CD4-positive, alpha-beta T cell treated with Interleukin-6 for 4 hours (primary cell): Measurements from ENCODE around the gene DSP.
A peak's percentile ranks its signal among the peaks of the same experiment; 100 is the strongest.

Experiments used
- DNase-seq: peaks from one replicate; pipeline ENCODE4 v3.0.0-alpha.2; 2020; ENCODE audit warnings: mixed read lengths

Gene DSP

GRCh38 chr6:7594579-7595125 lies 53.2 kb downstream of the DSP start:
- DNase-seq, result no peak

GRCh38 chr6:7604003-7604402 lies 62.5 kb downstream of the DSP start:
- DNase-seq, result no peak

DNA sequence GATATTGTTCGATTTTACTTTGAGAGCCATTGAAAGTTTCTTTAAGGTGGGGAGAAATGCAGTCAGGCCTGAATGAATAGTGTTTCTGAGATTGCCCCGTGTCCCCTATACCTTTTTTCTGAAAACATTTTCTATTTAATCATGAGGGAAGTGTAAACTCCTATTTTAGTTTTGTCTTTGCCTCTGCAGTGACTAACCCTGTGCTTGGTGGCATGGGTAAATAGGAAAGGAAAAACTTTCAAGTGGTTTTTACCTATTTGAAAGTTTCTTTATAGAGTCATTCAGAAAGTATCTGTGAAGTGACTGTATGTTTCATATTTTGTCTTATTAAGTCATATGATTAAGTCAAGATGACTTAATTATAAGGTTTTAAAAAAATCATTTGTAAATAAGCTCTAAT lies 63.0 kb downstream of the DSP start:
- DNase-seq, result no peak

GRCh38 chr6:7615611-7616383 lies 74.3 kb downstream of the DSP start:
- DNase-seq, result peak; percentile 44

DNA sequence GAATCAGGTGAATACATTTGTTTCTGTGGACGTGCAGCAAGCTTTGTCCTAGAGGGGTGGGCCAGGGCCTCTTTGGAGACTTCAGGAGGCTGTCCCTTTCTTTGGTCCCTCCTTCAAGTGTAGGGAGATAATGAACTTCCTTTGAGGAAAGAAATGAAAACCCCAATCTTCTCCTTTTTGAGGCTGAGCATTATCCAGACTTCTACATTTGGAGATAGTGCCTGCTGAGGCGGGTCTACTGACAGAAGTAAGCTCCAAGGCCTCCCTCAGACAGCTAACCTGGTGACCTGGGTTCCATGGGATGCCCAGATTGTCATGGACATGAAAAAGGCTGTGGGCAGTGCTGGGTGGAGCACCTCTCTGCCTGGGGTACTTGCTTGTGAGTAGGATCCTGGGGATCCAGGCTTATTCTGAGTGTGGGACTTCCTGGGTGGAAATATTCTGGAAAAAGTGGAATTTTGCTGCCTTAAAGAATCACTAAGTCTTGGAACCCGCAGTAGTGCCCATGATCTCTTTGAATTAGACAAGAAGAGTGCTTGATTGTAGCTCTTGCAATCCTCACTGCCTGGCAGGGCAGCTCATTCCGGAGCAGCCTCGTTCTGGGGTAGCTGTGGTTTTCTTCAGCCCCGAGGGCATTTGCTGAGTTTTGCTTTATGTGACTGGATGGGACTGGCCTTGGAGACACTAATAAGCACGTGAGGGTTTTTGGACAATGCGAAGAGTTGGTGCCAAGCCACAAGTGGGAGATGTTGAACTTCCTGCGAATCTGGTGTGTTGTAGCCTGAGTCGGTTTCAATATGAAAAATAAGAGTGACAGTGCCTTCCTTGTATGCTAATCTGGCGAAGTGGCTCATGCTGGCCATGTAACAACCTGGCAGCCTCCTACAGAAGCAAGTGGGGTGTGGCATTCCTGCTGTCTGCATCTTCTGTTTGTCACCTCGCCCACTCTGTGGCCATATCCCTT lies 76.6 kb downstream of the DSP start:
- no peak for DNase-seq

DNA sequence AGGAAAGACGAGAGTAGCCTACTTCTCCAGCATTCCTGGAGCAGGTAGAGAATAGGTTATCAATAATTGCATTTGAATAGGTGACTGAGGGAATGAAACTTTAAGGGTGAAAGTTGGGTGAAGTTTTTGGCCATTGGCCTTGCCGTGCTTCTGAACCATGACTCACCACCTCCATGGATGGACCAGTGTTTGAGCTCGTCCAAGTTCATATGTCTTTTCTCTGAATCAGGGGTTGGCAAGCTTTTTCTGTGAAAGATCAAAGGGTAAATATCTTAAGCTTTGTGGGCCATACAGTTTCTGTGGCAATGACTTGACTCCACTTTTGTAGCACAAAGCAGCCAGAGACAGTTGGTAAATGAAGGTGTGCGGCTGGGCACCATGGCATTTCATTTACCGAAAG lies 80.3 kb downstream of the DSP start:
- no peak for DNase-seq

DNA sequence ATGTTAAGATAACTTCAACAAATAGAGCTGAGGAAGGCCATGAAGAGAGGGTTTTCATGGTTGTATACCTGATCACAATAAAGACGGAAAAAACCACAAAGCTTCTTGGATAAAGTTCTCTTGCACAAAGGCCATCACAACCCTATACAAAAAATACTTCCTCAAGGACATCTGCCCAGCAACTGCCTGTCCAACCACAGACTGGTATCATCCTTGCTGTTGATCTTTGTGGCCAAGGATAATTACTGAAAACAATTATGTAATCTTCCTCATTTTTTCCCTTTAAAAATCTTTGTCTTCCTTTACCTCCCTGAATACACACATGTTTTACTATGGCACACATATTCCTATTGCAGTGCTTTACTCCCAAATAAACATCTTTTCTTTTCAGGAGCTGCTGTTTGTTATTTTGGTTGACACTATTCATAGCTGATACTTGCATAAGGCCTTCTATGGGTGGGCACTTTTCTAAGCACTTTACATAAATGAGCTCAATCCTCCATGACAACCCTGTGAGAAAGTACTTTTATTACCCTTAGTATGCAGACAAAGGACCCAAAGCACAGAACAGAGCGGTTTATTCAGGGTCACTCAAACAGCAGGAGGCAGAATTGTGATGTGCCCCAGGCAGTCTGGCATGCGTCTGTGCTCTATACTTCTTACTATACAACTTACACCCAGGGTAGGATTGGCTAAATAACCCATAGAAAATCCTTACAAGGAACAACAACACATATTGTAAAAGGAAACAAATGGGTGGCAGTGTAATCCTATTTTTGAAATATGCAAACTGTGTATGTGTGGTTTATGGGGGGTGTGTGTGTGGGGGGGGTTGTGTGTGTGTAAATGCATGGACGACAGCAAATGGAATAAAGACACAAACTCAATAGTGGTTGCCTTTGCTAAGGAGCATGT lies 83.6 kb downstream of the DSP start:
- no peak for DNase-seq

GRCh38 chr6:7628479-7628878 lies 87.0 kb downstream of the DSP start:
- no peak for DNase-seq

- no peak for DNase-seq
These were observed 87.4 kb downstream of the DSP start for GRCh38 chr6:7628909-7629308.

DNA sequence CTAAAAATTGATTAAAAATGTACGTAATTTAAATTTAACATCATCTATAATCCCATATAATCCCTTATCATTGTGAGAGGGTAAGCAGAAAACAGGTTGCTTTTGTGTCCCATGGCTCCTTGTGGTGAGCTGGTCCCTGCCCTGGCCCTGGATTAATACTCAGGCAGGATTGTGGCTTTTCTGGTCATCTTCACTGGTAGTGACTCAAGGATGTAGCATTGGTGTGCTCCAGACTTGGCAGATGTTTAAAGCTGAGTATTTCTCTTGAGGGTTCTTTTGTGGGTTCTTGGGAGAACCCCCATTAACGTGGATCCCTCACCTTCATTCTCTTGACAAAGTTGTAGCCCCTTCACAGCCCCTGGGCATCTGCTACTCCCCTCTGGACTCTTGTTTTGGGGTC lies 87.8 kb downstream of the DSP start:
- no peak for DNase-seq

- DNase-seq, result no peak
These were observed 89.3 kb downstream of the DSP start for GRCh38 chr6:7630792-7631191.

DNA sequence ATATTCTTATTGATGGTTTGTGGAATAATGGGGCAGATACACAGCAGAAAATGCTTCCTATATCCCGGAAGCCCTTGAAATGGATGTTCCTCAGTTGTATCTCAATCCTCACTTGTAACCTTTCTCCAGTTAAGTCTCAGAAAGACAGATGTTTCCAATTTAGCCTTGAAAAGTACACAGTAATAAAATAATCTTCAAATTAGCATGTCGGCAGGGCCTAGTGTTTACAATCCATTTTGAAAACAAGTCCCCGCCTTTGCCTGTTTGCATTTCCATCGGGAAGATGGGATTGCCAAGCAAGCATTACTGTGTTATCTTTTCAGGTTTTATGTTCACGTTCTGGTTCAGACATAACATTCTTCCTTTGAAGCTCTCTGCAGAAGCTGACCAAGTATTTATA lies 90.0 kb downstream of the DSP start:
- no peak for DNase-seq

GRCh38 chr6:7632501-7633290 lies 91.2 kb downstream of the DSP start:
- DNase-seq, result no peak

DNA sequence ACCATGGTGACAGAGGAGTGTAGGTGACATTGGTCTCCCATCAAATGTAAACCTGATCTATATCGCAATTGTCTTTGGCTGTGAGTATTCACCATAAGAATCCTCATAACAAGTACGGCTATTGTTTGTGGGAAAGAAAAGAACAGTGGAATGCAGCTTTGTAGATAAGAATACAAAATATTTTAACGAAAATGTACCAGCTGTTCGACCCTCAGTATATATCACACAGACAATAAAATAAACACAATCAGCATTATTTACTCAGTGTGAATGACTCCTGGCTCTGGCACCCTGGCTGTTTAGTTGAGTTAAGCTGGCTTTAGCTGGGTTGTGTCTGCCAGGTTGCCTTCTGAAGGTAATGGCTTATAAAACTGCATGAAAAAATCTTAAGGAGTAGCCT lies 91.9 kb downstream of the DSP start:
- no peak for DNase-seq

- no peak for DNase-seq
These were observed 94.7 kb downstream of the DSP start for GRCh38 chr6:7636151-7636550.
